ENCODE results near the gene RBFOX1.

Gene RBFOX1

GRCh38 chr16:7376227-7376626 is 43.6 kb downstream of the RBFOX1 start:
- DNase-seq: no peak

GRCh38 chr16:7377231-7377630 is 44.6 kb downstream of the RBFOX1 start:
- DNase-seq: no peak

- DNase-seq: no peak
Measured at GRCh38 chr16:7378024-7378695, 45.5 kb downstream of the RBFOX1 start.

GRCh38 chr16:7380441-7380840 is 47.8 kb downstream of the RBFOX1 start:
- DNase-seq: no peak

GRCh38 chr16:7380911-7381310 is 48.3 kb downstream of the RBFOX1 start:
- DNase-seq: no peak

GRCh38 chr16:7381671-7382070 is 49.0 kb downstream of the RBFOX1 start:
- no peak for DNase-seq

- DNase-seq: no peak
Measured at GRCh38 chr16:7382521-7382920, 49.9 kb downstream of the RBFOX1 start.

- DNase-seq: no peak
Measured at GRCh38 chr16:7390974-7391373, 58.3 kb downstream of the RBFOX1 start.

- no peak for DNase-seq
Measured at GRCh38 chr16:7391694-7392093, 59.0 kb downstream of the RBFOX1 start.

- no peak for DNase-seq
Measured at GRCh38 chr16:7392206-7392605, 59.6 kb downstream of the RBFOX1 start.

- DNase-seq: no peak
Measured at GRCh38 chr16:7393680-7394079, 61.0 kb downstream of the RBFOX1 start.

- DNase-seq: no peak
Measured at GRCh38 chr16:7394720-7395336, 62.2 kb downstream of the RBFOX1 start.

- no peak for DNase-seq
Measured at GRCh38 chr16:7397901-7398300, 65.3 kb downstream of the RBFOX1 start.

GRCh38 chr16:7398536-7398935 is 65.9 kb downstream of the RBFOX1 start:
- DNase-seq: no peak

- no peak for DNase-seq
Measured at GRCh38 chr16:7399296-7399695, 66.7 kb downstream of the RBFOX1 start.

GRCh38 chr16:7400117-7400890 is 67.7 kb downstream of the RBFOX1 start:
- no peak for DNase-seq

- DNase-seq: no peak
Measured at GRCh38 chr16:7404217-7404616, 71.6 kb downstream of the RBFOX1 start.

GRCh38 chr16:7405166-7405565 is 72.5 kb downstream of the RBFOX1 start:
- DNase-seq: no peak

- no peak for DNase-seq
Measured at GRCh38 chr16:7408700-7409365, 76.2 kb downstream of the RBFOX1 start.

GRCh38 chr16:7419441-7419840 is 86.8 kb downstream of the RBFOX1 start:
- no peak for DNase-seq

- DNase-seq: no peak
Measured at GRCh38 chr16:7420079-7420478, 87.4 kb downstream of the RBFOX1 start.

GRCh38 chr16:7420843-7421242 is 88.2 kb downstream of the RBFOX1 start:
- DNase-seq: no peak

GRCh38 chr16:7421578-7421977 is 88.9 kb downstream of the RBFOX1 start:
- no peak for DNase-seq
